GM19438 (cell line): ENCODE results near the gene SEMA4C.

ENCODE experiments used
- ATAC-seq: cut with Tn5 transposase; IDR thresholded peaks from one replicate; pipeline ENCODE4 v1.9.1; 2021; ENCODE audit warnings: low read depth; ENCODE audit not compliant: unreplicated experiment

Gene SEMA4C

GRCh38 chr2:96844405-96844808 is 25.5 kb downstream of the SEMA4C start:
- no peak for ATAC-seq

- ATAC-seq: no peak
Measured at GRCh38 chr2:96843538-96844268, 26.2 kb downstream of the SEMA4C start, which contains the start of gene ANKRD23. Gene ANKRD23 (minus strand): TSS chr2:96844021. CDS start chr2:96843992, 29 bp downstream.

- ATAC-seq: no peak
Measured at GRCh38 chr2:96842600-96842999, 27.3 kb downstream of the SEMA4C start.

- ATAC-seq: no peak
Measured at GRCh38 chr2:96841701-96842495, 28.0 kb downstream of the SEMA4C start.

GRCh38 chr2:96839875-96840850 is 29.7 kb downstream of the SEMA4C start:
- ATAC-seq: no peak

- ATAC-seq: peak; percentile 81
Measured at GRCh38 chr2:96839293-96839874, 30.5 kb downstream of the SEMA4C start.

GRCh38 chr2:96838345-96839292 is 31.3 kb downstream of the SEMA4C start:
- no peak for ATAC-seq

- no peak for ATAC-seq
Measured at GRCh38 chr2:96837575-96837974, 32.3 kb downstream of the SEMA4C start.

GRCh38 chr2:96835830-96836229 is 34.0 kb downstream of the SEMA4C start:
- no peak for ATAC-seq

GRCh38 chr2:96832754-96833507 is 36.9 kb downstream of the SEMA4C start:
- no peak for ATAC-seq

GRCh38 chr2:96832408-96832753 is 37.5 kb downstream of the SEMA4C start:
- no peak for ATAC-seq

GRCh38 chr2:96831679-96832078 is 38.2 kb downstream of the SEMA4C start:
- ATAC-seq: no peak

- no peak for ATAC-seq
Measured at GRCh38 chr2:96830044-96830562, 39.8 kb downstream of the SEMA4C start.

GRCh38 chr2:96828874-96829273 is 41.0 kb downstream of the SEMA4C start:
- no peak for ATAC-seq

- no peak for ATAC-seq
Measured at GRCh38 chr2:96828436-96828835, 41.4 kb downstream of the SEMA4C start.

GRCh38 chr2:96826546-96827278 is 43.2 kb downstream of the SEMA4C start:
- ATAC-seq: no peak

GRCh38 chr2:96825057-96825456 is 44.8 kb downstream of the SEMA4C start:
- no peak for ATAC-seq
